HG03103 (cell line): ENCODE data around the gene CDH23.
"Not testable (repeated sequence)": the region's sequence is repeated elsewhere in the genome, so short reads cannot be mapped to it uniquely, and the experiment has no call there.

ENCODE experiments used
- ATAC-seq: cut with Tn5 transposase; IDR thresholded peaks from one replicate; pipeline ENCODE4 v1.9.1; 2021; ENCODE audit warnings: low read depth; ENCODE audit not compliant: unreplicated experiment

The CDH23 gene

DNA sequence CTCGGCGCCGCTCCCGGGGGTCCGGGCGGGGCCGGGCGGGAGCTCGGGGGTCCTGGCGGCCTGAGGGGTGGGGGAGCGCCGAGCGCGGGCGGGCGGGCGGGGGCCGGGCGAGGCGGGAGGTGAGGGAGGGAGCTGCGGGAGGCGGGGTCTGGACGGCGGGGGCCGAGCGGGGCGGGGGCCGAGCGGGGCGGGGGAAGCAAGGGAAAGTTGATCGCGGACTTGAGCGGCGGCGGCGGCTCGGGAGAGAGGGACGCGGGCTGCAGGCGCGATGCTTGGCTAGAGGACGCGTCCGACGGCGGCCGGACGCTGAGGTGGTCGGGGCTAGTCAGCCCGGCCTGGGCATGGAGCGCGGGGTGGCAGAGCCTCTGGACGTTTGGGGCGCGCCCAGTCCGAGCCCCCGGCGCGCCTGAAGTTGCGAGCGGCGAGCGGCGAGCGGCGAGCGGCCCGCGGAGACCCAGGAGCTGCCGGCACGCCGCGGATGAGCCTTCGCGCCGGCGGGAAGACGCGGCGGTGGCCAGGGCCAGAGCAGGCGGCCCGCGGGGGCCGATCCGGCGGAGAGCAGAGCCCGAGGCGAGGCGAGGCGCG, at the start of gene CDH23:
CDH23 (plus strand) TSS at position 210 of the 585 bp plus-strand sequence. CDS start 42,912 bp downstream, outside the sequence.
- no peak for ATAC-seq

DNA sequence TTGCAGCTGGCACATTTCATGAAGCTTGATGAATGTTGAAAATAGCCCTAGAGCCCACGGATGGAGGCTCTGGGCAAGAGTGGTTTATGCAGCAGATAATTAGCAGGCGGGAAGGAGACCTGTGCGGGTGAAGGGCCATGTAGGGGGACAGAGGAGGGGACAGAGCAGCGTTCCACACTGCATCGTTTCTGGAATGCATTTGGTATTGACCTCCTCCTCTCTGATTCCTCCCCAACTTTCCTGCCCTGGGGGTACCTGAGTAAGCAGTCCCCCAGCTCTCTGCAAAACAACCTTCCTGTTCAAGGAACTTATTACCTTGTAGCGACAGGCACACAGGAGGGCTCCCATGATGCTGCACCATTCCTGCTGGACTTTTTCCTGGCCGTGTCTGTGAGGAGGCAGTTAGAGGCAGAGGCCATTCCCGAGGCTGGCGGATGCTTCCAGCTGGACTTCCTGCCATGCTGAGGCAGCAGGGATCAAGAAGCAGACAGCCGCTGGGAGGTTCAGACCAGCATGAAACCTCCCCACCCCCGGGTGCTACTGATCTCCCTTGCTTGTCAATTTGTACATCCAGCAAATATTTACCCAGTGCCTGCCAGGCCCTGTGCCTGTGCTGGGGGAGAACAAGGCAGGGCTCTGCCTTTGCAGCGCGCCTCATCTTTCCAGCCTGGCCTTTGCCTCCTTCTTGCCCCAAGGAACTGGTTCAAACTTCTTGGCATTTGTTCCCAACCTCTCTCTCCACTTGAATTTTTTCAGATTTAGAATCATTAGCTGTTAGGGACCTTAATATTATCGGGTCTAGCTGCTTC, 48.9 kb upstream of the CDH23 start:
- ATAC-seq: no peak

DNA sequence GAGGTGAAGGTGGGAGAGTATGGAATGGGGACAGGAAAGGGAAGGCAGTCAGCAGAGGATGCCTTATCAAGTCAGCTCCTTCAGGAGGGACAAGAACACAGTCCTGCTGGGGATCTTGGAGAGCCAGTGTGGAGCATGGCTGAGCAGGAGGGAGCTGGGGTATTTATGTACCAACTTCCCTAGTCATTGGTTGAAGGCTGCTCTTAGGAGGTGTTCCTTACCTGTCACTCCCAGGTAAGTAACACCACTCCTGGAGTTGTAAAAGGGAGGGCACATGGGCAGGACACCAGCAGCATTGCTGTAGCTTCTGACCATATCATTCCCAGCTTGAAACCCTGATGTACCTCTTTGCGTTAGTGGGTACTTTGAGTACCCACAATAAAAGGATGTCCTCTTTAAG, 47.9 kb upstream of the CDH23 start:
- no peak for ATAC-seq

DNA sequence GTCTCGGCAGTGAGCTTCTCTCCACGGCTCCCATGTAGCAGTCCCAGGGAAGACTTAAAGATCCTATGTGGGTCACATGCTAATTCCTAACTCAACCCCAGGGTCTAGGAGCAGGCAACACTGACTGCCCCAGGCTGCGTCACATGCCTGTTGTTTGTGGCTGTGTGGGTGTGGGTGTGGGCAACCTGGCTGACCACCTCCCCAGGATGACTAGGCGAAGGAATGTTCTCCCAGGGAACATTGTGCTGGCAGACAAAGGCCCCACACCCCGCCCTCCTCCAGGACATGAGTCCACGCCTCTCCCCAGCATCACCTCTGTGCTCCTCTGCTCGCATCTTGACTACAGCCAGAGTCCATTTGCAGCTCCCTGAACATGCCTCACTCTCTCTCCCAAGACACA, 47.3 kb upstream of the CDH23 start:
- no peak for ATAC-seq

DNA sequence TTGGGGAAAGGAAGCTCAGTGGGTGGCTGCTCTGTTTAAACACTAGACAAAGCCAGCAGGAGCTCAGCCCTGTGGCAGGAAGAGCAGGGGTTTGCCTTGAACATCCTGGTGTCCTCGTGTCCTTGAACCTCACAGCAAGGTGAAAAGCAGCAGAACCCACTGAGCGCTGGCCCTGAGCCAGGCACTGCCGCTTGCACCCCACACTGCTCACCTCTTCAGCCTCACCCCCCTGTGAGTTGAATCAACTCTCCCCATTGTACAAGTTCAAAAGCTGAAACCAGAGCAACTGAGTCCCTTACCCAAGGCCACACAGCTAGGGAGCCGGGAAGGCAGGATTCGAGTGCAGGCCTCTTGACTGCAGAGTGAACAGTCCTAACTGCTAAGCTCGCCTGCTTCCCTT, 45.6 kb upstream of the CDH23 start:
- ATAC-seq: no peak

- no peak for ATAC-seq
Measured at GRCh38 chr10:71351628-71352319, 44.9 kb upstream of the CDH23 start.

DNA sequence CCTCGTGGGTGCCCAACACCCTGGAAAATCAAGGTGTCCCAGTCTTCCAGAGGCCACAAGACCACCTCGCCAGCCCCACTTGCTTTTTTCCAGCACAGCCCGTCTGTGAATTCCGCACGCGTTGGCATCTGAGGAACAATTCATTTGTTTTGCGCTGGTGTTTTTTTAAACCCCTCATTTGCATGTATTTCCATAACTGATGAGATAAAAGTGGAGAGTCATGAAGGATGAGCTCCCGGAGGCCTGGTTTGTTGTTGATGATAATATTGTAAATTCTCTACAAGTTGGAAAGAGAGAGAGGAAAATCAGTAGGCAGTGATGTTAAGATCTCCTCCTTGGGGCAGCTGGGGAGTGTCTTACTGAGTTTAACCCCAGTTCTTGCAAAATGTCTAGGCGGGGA, 43.1 kb upstream of the CDH23 start:
- no peak for ATAC-seq

DNA sequence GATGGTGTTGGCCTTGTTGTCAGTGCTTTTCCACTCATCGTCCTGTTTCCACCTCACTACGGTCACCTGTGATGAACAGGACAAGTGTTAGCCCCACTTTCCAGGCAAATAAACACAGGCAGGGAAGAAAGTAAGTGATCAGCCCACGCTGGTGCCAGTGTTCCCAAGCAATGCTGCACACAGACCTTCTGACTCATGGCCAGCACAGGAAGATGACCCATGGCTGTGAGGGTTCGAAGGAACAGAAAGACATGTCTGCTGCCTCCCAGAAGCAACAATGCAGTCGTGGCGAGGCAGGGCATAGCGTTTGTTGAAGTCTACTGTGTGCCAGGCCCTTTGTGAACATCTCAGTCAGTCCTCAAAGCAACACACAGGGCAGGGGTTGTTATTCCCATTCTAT, 41.9 kb upstream of the CDH23 start:
- no peak for ATAC-seq

DNA sequence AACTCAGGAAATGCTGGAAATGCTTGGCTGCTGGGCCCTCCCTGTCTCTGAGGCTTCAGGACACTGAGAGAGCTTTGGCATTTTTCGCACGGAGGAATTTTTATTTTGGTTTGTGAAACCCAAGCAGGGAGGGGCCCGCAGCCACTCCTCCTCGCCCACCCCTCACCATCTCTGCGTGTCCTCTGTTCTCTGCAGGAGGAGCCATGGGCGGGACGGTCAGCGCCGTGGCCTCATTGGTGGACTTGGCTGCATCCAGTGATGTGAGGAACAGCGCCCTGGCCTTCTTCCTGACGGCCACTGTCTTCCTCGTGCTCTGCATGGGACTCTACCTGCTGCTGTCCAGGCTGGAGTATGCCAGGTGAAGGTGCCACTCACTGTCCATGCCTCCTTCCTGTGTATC, 40.8 kb upstream of the CDH23 start:
- ATAC-seq: no peak

- ATAC-seq: no peak
Measured at GRCh38 chr10:71357792-71358265, 38.9 kb upstream of the CDH23 start.

- no peak for ATAC-seq
Measured at GRCh38 chr10:71358277-71358676, 38.4 kb upstream of the CDH23 start.

DNA sequence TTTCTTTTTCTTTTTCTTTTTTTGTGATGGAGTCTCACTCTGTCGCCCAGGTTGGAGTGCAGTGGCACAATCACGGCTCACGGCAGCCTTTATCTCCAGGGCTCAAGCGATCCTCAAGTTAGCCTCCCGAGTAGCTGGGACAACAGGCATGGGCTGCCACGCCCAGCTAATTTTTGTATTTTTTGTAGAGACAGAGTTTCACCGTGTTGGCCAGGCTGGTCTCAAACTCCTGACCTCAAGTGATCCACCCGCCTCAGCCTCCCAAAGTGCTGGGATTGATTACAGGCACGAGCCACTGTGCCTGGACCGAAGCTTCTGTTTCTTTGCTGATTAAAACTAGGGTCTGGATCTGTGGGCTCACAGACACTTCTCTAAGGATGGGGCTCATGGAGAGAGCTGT, 37.8 kb upstream of the CDH23 start:
- ATAC-seq: not testable (repeated sequence)

- no peak for ATAC-seq
Measured at GRCh38 chr10:71359364-71360046, 37.2 kb upstream of the CDH23 start.

DNA sequence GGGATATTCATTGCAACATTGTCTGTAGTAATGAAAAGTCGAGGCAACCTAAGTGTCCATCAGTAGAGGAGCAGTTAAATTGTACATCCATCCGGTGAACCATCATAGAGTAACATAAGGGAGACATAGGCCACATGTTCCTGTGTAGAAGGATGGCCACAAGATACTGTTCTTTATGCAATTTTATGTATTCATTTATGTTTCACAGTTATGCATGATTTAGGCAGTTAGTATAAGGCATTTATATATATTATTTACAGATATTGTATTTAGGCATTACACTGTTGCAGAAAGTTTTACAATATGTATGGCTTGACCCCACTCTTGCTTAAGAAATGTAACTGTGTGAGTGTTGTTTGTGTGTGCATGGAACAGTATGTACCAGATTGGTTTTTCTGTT, 36.0 kb upstream of the CDH23 start:
- no peak for ATAC-seq

DNA sequence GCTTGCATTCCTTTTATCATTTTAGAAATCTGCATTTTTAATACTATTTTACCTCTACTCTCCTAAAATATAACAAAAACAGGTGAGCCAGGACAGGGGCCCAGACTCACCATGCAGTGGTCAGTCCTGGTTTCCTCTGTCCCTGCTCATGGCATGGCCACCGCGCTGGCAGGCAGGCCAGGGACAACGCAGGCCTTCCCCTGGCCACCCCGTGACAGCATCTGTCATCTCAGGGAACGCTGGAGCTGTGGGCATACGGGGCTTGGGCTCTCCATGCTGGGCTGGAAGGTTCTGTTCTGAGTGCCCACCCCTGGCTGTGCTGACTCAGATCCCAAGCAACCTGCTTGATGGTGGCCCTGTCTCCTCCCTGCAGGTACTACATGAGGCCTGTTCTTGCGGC, 35.1 kb upstream of the CDH23 start:
- ATAC-seq: no peak

- ATAC-seq: no peak
Measured at GRCh38 chr10:71362141-71362540, 34.6 kb upstream of the CDH23 start.

GRCh38 chr10:71363936-71364335, 32.8 kb upstream of the CDH23 start:
- ATAC-seq: no peak

GRCh38 chr10:71365366-71365765, 31.4 kb upstream of the CDH23 start:
- ATAC-seq: no peak

GRCh38 chr10:71366690-71367089, 30.0 kb upstream of the CDH23 start:
- ATAC-seq: no peak

- ATAC-seq: no peak
Measured at GRCh38 chr10:71367271-71367670, 29.4 kb upstream of the CDH23 start.

GRCh38 chr10:71368176-71368575, 28.5 kb upstream of the CDH23 start:
- no peak for ATAC-seq
